ENCODE data around the gene KLF4.

Gene KLF4

DNA sequence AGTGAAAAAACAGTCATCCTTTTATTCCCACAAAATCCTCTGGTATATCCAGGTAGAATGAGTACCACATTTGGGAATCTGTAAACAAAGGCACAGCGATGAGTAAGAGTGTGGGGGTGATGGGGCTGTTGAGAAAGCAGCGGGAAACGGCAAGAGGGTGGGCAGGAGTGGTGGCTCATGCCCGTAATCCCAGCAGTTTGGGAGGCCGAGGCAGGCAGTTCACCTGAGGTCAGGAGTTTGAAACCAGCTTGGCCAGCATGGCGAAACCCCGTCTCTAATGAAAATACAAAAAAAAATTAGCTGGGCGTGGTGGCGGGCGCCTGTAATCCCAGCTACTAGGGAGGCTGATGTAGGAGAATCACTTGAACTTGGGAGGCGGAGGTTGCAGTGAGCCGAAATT lies 43.1 kb downstream of the KLF4 start:
- Mint-ChIP-seq H3K4me1 (ENCODE audit: low read depth) (no peaks in the 10 kb centered on the region), H3K27ac (no peak overlapping the region), H3K9me3 (no peaks in the 10 kb centered on the region), H3K36me3 (ENCODE audit: low read depth) (no peaks in the 10 kb centered on the region), H3K27me3 (ENCODE audit: low read depth) (no peaks in the 10 kb centered on the region), H3K4me3 (no peak overlapping the region)

DNA sequence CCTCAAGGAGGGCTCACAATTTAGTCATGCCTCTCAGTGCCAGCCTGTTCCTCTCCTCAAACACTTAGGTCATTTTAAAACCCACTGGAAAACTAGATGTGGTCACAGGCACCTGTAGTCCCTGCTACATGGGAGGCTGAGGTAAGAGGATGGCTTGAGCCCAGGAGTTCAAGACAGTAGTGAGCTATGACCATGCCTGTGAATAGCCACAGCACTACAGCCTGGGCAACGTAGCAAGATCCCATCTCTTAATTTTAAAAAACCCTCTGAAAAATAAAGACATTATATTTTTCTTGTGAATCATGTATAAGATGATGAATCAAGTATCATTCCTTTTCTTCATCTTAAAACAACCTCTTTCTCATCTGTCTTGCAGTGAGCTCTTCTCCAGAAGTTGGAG lies 45.8 kb downstream of the KLF4 start:
- Mint-ChIP-seq H3K4me3 (no peak overlapping the region), H3K27ac (no peak overlapping the region), H3K36me3 (ENCODE audit: low read depth) (no peaks in the 10 kb centered on the region), H3K4me1 (ENCODE audit: low read depth) (no peaks in the 10 kb centered on the region), H3K9me3 (no peaks in the 10 kb centered on the region), H3K27me3 (ENCODE audit: low read depth) (no peaks in the 10 kb centered on the region)

DNA sequence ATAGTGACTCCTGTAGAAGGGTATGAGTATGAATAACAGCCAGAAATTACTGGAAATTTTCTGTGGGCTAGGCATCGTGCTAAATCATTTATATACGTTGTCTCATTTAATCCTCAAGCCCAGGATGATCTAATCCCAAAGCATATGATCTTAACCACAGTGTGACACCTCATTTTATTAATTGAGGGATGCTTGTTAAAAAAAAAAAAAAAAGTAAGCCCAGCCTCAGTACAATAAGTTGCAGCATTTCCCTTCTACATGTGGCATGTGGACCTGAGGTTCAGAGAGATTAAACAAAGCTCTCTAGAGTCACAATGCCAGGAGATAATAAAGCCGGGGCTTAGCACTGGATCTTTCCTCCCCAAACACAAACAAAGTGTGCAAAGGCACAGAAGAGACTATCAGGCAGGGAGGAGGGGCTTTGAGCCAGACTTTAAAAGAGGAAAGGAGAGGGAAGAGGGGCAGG lies 49.5 kb downstream of the KLF4 start:
- H3K4me1 Mint-ChIP-seq (ENCODE audit: low read depth), result no peaks in the 10 kb centered on the region
- no peaks in the 10 kb centered on the region for H3K9me3 Mint-ChIP-seq
- no peak overlapping the region for H3K4me3 Mint-ChIP-seq
- no peaks in the 10 kb centered on the region for H3K36me3 Mint-ChIP-seq (ENCODE audit: low read depth)
- no peaks in the 10 kb centered on the region for H3K27me3 Mint-ChIP-seq (ENCODE audit: low read depth)
- H3K27ac Mint-ChIP-seq, result no peak overlapping the region

DNA sequence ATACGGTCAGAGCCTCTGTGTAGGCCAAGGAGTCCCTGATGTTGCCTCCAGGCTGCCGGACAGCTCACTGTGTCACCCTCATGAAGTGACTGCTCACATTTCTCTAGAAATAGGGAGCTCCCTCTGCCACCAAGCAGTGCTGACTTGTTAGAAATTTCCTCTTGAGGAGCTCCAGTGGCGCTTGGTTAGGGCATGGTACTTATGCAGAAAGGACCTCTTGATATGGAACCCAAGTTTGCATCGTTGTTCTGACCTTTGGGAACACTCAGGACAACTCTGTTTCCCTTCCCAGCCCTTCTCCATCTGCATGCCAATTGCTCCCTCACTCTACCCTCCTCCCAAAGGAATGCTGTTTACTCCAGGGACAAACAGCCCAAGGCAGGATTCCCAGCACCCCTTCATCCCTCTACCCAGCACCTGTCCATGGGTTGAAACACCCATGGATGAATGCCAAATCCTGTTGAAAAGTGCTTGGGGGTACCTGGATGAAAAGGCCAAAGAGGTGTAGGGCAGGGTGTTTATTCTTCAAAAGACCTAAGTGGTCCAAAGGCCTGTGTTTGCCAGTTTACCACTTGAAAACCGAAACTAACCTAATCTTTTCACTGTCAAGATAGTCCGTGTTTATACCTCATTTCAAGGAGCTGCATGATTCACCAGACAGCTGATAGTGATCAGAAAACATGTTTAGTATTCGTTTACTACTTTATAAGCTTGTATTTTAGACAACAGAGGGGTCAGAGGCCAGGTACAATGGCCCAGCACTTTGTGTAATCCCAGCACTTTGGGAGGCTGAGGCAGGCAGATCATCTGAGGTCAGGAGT lies 51.1 kb downstream of the KLF4 start:
- Mint-ChIP-seq H3K27me3 (ENCODE audit: low read depth) (no peaks in the 10 kb centered on the region), H3K9me3 (no peaks in the 10 kb centered on the region), H3K27ac (no peak overlapping the region), H3K4me3 (no peak overlapping the region), H3K36me3 (ENCODE audit: low read depth) (no peaks in the 10 kb centered on the region), H3K4me1 (ENCODE audit: low read depth) (no peaks in the 10 kb centered on the region)

DNA sequence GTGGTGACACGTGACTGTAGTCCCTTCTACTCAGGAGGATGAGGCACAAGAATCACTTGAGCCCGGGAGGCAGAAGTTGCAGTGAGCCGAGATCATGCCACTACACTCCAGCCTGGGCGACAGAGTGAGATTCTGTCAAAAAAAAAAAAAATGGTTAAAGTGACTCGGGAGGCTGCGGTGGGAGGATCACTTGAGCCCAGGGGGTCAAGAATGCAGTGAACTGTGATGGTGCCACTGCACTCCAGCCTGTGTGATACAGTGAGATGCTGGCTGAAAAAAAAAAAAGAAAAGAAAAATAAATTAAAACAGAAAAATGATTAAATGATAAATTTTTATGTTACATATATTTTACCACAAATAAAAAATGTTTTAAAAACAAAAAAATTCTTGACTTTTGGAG lies 51.9 kb downstream of the KLF4 start:
- H3K4me3 Mint-ChIP-seq, result no peak overlapping the region
- no peak overlapping the region for H3K27ac Mint-ChIP-seq
- no peaks in the 10 kb centered on the region for H3K9me3 Mint-ChIP-seq
- H3K36me3 Mint-ChIP-seq (ENCODE audit: low read depth), result no peaks in the 10 kb centered on the region
- no peaks in the 10 kb centered on the region for H3K4me1 Mint-ChIP-seq (ENCODE audit: low read depth)
- H3K27me3 Mint-ChIP-seq (ENCODE audit: low read depth), result no peaks in the 10 kb centered on the region

DNA sequence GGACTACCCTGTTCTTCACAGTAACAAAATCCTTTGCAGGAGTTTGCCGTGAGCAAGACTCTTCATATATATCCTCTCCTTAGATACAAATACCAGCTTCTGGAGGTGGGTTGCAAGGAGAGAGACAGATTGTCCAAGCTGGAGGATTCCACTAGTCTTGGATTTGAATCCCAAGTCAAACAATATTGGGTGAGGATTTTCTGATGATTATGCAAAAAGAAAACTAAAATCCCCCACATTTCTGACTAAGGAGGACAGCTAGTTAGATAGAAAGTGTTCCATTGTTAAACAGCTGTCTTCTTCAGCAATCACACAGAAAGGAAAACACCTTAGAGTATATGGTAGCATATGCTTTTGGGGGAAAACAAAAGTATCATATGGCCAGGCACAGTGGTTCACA lies 54.2 kb downstream of the KLF4 start:
- Mint-ChIP-seq H3K4me1 (ENCODE audit: low read depth) (no peaks in the 10 kb centered on the region), H3K4me3 (no peak overlapping the region), H3K9me3 (no peaks in the 10 kb centered on the region), H3K36me3 (ENCODE audit: low read depth) (no peaks in the 10 kb centered on the region), H3K27me3 (ENCODE audit: low read depth) (no peaks in the 10 kb centered on the region), H3K27ac (no peak overlapping the region)
